T-cell (primary cell): Measurements from ENCODE around the gene RNF13. TPM values are rescaled to one million over a fixed set of nuclear protein-coding genes. Genes with fewer than 3 reads are reported as not detected.

Experiments used
- ATAC-seq, 4 experiments: fragments of 200-7000 bp in 3 of 4; fragments of 150-1000 bp in 1 of 4; cut with Tn5 transposase; replicated peaks in 1 of 4; 1 replicate in 3 of 4; 2 replicates in 1 of 4; pipeline ENCODE4 v1.10.0; 2021; ENCODE audit warnings: moderate library complexity in 3 of 4, mild to moderate bottlenecking in 2 of 4, moderate number of reproducible peaks in 1 of 4
- CTCF ChIA-PET, 2 donors: fragments of 300-600 bp; sonication (Branson Sonifier 250); formaldehyde crosslinking; loops; one replicate each; lab custom pipeline; 2022; ENCODE audit warnings: antibody characterized with exemption in 2 of 2; lab: Charles Lee
- POLR2A ChIA-PET, 2 donors: fragments of 300-600 bp; sonication (Branson Sonifier 250); formaldehyde crosslinking; loops; one replicate each; lab custom pipeline; 2022; ENCODE audit warnings: antibody characterized with exemption in 2 of 2; lab: Charles Lee
- DNase-seq, 35 experiments: peaks; one replicate each; pipeline versions ENCODE4 v3.0.0 to v3.0.0-alpha.2; 2013 to 2023
- H3K27ac ChIP-seq: one replicate; pipeline ENCODE4 v1.5.1; 2013; ENCODE audit warnings: low read length
- H3K27me3 ChIP-seq, 2 experiments: replicated peaks in 1 of 2; 1 replicate in 1 of 2; 2 replicates in 1 of 2; pipeline versions ENCODE4 v1.6.1 to v1.7.0; 2013; ENCODE audit warnings: low read length in 1 of 2, mixed read lengths in 1 of 2; ENCODE audit not compliant: control insufficient read depth in 2 of 2, insufficient read depth in 2 of 2; ENCODE audit errors: extremely low read depth in 1 of 2
- H3K36me3 ChIP-seq, 2 donors: 1 replicate in 1 of 2; 2 replicates in 1 of 2; pipeline versions ENCODE4 v1.6.1 to v1.7.0; 2013; ENCODE audit warnings: low read length in 1 of 2; ENCODE audit not compliant: control insufficient read depth in 2 of 2, insufficient read depth in 1 of 2; ENCODE audit errors: extremely low read depth in 1 of 2
- H3K4me1 ChIP-seq, 2 experiments: 1 replicate in 1 of 2; 2 replicates in 1 of 2; pipeline versions ENCODE4 v1.6.1 to v1.7.0; 2013; ENCODE audit warnings: low read length in 2 of 2, mixed read lengths in 1 of 2; ENCODE audit not compliant: insufficient read depth in 2 of 2, control insufficient read depth in 1 of 2; ENCODE audit errors: extremely low read depth in 1 of 2
- H3K4me3 ChIP-seq, 2 donors: 1 replicate in 1 of 2; 2 replicates in 1 of 2; pipeline versions ENCODE4 v1.5.1 to v1.7.0; 2013; ENCODE audit warnings: mild to moderate bottlenecking in 2 of 2, low read length in 1 of 2, moderate library complexity in 1 of 2; ENCODE audit not compliant: control insufficient read depth in 1 of 2; ENCODE audit errors: extremely low read depth in 1 of 2
- H3K9me3 ChIP-seq: 2 replicates; pipeline ENCODE4 v1.7.0; 2013
- H3K27ac Mint-ChIP-seq, 2 donors: one replicate each; pipeline ENCODE4 v1.8.0; 2020 to 2021; ENCODE audit warnings: mild to moderate bottlenecking in 2 of 2, mixed read lengths in 2 of 2
- H3K27me3 Mint-ChIP-seq, 2 donors: one replicate each; pipeline ENCODE4 v1.8.0; 2021 to 2022; ENCODE audit warnings: mixed read lengths in 2 of 2
- H3K36me3 Mint-ChIP-seq: one replicate; pipeline ENCODE4 v1.8.0; 2021; ENCODE audit warnings: mixed read lengths
- H3K4me1 Mint-ChIP-seq, 3 donors: one replicate each; pipeline ENCODE4 v1.8.0; 2020 to 2022; ENCODE audit warnings: mixed read lengths in 3 of 3, mild to moderate bottlenecking in 1 of 3
- H3K4me3 Mint-ChIP-seq, 3 donors: one replicate each; pipeline ENCODE4 v1.8.0; 2020 to 2022; ENCODE audit warnings: mild to moderate bottlenecking in 3 of 3, mixed read lengths in 3 of 3, moderate library complexity in 3 of 3
- H3K9me3 Mint-ChIP-seq, 3 donors: one replicate each; pipeline ENCODE4 v1.8.0; 2020 to 2022; ENCODE audit warnings: mixed read lengths in 3 of 3
- WGBS: methylation state at CpG from one replicate; pipeline ENCODE4 v1.1.5; 2013; ENCODE audit warnings: missing lambda C conversion rate; ENCODE audit not compliant: insufficient coverage; 5-methylcytosine and 5-hydroxymethylcytosine counted together
- total RNA-seq, 35 experiments: library from RNA in 6 of 35; stranded (reverse) in 6 of 35; fragments of 120-200 nt in 1 of 35; gene quantifications; one replicate each; pipeline versions ENCODE4 v1.2.1 to v1.2.4 and lab custom pipeline; 2013 to 2026

The RNF13 gene
- total RNA-seq, 5 donors from 2014 or later (not counting 1 experiment from before 2014, with no cell fraction given): 45.0 to 55.8 (median 54.8) TPM

DNA sequence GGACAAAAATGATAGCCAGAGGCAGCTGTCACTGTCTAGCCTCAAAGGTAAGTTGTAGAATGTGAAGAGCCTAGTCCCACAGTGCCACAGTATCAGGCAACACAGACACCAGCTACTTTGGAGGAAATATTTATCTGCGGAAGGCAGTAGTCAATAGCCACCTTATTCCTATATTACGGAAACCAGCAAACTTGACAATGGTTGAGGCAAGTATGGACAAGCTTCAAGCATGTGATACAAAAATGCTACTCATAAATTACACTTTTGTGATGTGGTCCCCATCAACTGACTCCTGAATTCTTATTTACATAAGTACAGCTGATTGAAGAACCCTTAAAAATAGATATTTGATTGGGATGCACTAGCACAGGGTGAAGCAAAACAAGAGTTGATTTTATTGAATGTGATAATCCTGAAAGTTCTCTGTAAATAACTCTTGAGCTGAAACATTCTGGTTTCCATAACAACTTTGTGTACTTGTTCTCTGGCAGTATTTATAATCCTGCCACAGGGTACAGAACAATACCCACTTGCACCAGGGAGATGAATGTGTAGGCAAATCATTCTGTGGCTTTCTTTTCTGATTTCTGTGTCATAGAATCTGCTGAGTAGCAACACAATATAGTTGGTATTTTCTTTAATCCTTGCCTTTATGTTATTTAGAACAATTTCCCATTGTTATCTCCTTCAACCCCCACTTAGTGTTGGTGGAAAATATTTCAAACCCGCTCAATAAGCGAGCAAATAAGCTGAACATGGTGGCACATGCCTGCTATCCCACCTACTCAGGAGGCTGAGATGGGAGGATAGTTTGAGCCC lies 20.4 kb upstream of the RNF13 start, which contains the start of gene ANKUB1:
Gene ANKUB1, minus strand, starts transcription at position 103 of the 819 bp plus-strand sequence. CDS start 188 bp downstream, outside the sequence.
- Mint-ChIP-seq H3K27ac (peak within 1 kb of the TSS in 1 of 2 donors; percentile 11), H3K27me3 (peaks cover 21 to 22% of the 10 kb centered on the region in 2 donors), H3K36me3 (no peaks in the 10 kb centered on the region), H3K4me1 (no peaks in the 10 kb centered on the region), H3K4me3 (no peak within 1 kb of the TSS), H3K9me3 (no peaks in the 10 kb centered on the region)
- DNase-seq (no peak), ATAC-seq (no peak)
- no peaks in the 10 kb centered on the region for H3K4me1 ChIP-seq
- no peak within 1 kb of the TSS for H3K27ac ChIP-seq
- CTCF ChIA-PET: interaction anchor here in 1 of 2 donors (0.6 kb wide), 1 partner anchor 173 kb away, joined by 3 read pairs; no protein-coding TSS in a partner anchor
- no peak within 1 kb of the TSS for H3K4me3 ChIP-seq
- peaks cover 0 to 5% of the 10 kb centered on the region in 2 experiments for H3K27me3 ChIP-seq
- POLR2A ChIA-PET: no interaction called here
- no CpG with 5 or more reads among the region's 4 CpGs for WGBS
- H3K9me3 ChIP-seq: no peaks in the 10 kb centered on the region
- no peaks in the 10 kb centered on the region for H3K36me3 ChIP-seq

GRCh38 chr3:149796026-149796425 lies 17.0 kb upstream of the RNF13 start:
- Histone ChIP-seq H3K4me3 (no peak overlapping the region), H3K27me3 (peaks cover 0 to 2% of the 10 kb centered on the region in 2 experiments), H3K9me3 (no peaks in the 10 kb centered on the region), H3K4me1 (no peaks in the 10 kb centered on the region), H3K27ac (no peak overlapping the region), H3K36me3 (no peaks in the 10 kb centered on the region)
- Mint-ChIP-seq H3K27me3 (peaks cover 9 to 16% of the 10 kb centered on the region in 2 donors), H3K9me3 (no peaks in the 10 kb centered on the region), H3K4me3 (no peak overlapping the region), H3K36me3 (no peaks in the 10 kb centered on the region), H3K4me1 (no peaks in the 10 kb centered on the region), H3K27ac (no peak overlapping the region)
- POLR2A ChIA-PET: no interaction called here
- DNase-seq (no peak), ATAC-seq (no peak)
- no CpG with 5 or more reads among the region's 1 CpG for WGBS
- CTCF ChIA-PET: no interaction called here

DNA sequence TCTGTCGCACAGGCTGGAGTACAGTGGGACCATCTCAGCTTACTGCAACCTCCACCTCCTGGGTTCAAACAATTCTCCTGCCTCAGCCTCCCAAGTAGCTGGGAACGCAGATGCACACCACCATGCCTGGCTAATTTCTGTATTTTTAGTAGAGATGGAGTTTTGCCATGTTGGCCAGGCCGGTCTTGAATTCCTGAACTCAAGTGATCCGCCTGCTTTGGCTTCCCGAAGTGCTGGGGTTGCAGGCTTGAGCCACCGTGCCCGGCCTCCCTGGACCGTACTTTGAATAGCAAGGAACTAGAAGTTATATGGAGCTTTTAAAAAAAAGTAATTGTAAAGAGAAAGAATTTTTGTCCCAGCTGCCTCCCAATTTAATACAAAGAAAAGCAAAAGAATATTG lies 12.3 kb upstream of the RNF13 start:
- H3K36me3 ChIP-seq: no peaks in the 10 kb centered on the region
- WGBS: 94% methylated on average over 3 of the region's 8 CpGs
- H3K4me1 Mint-ChIP-seq: no peaks in the 10 kb centered on the region
- no peak overlapping the region for H3K27ac ChIP-seq
- DNase-seq (no peak), ATAC-seq (no peak)
- H3K4me3 ChIP-seq: no peak overlapping the region
- H3K27me3 Mint-ChIP-seq: peaks cover 8 to 12% of the 10 kb centered on the region in 2 donors
- H3K27me3 ChIP-seq: no peaks in the 10 kb centered on the region
- H3K9me3 ChIP-seq: no peaks in the 10 kb centered on the region
- H3K4me1 ChIP-seq: no peaks in the 10 kb centered on the region
- ChIA-PET CTCF (interaction anchor here in 1 of 2 donors (0.6 to 1.2 kb wide), 2 partner anchors 29 to 478 kb away, joined by 4 read pairs; no protein-coding TSS in a partner anchor), POLR2A (no interaction called here)
- no peaks in the 10 kb centered on the region for H3K9me3 Mint-ChIP-seq
- no peak overlapping the region for H3K4me3 Mint-ChIP-seq
- no peaks in the 10 kb centered on the region for H3K36me3 Mint-ChIP-seq
- H3K27ac Mint-ChIP-seq: no peak overlapping the region

DNA sequence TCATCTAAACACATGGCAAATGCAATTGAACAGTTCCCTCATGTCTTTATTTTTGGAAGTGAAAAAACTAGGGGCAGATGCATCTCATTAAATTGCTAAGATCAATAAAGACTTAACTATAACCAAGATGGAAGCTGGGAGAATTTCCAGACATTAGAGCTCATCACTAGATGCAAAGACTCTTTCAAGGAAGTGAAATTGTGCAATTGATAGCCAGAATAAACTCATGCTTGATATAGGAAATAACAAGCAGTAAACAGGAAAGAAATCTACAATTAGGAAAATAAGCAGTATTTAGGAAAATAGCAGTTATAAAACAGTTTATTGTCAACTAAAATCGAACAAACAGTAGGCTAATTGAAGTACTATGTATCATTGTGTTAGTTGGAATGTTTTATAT lies 11.8 kb upstream of the RNF13 start:
- no CpG with 5 or more reads among the region's 1 CpG for WGBS
- DNase-seq (no peak), ATAC-seq (no peak)
- Mint-ChIP-seq H3K4me1 (no peaks in the 10 kb centered on the region), H3K27ac (no peak overlapping the region), H3K4me3 (no peak overlapping the region), H3K36me3 (no peaks in the 10 kb centered on the region), H3K9me3 (no peaks in the 10 kb centered on the region), H3K27me3 (peaks cover 11 to 14% of the 10 kb centered on the region in 2 donors)
- no peaks in the 10 kb centered on the region for H3K27me3 ChIP-seq
- H3K4me1 ChIP-seq: no peaks in the 10 kb centered on the region
- H3K4me3 ChIP-seq: no peak overlapping the region
- no peaks in the 10 kb centered on the region for H3K9me3 ChIP-seq
- H3K27ac ChIP-seq: no peak overlapping the region
- no peaks in the 10 kb centered on the region for H3K36me3 ChIP-seq
- CTCF ChIA-PET: interaction anchor here in 1 of 2 donors (0.6 to 1.2 kb wide), 2 partner anchors 29 to 478 kb away, joined by 4 read pairs; no protein-coding TSS in a partner anchor
- POLR2A ChIA-PET: no interaction called here

DNA sequence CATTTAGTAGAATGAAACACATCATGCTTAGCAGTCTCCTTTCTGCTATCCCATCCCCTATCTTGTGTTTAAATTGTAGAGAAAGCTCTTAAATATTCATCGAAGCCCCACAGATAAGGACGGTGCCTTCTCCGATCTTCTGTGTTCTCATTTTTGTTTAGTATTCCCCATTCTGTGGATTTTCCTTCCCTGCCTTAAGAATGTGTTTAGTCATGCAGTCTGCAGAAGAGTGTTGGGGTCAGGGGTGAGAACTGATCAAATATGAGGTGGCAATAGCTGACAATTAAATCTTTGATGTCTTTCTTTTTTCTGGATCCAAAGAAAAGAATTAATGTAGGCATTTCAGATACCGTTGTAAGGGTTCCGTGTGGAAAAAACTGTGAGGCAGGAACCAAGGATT lies 11.4 kb upstream of the RNF13 start:
- ChIA-PET CTCF (interaction anchor here in 1 of 2 donors (1.2 kb wide), 1 partner anchor 30 kb away, joined by 4 read pairs; no protein-coding TSS in a partner anchor), POLR2A (no interaction called here)
- no peaks in the 10 kb centered on the region for H3K4me1 ChIP-seq
- ATAC-seq: no peak
- H3K36me3 ChIP-seq: no peaks in the 10 kb centered on the region
- Mint-ChIP-seq H3K4me1 (peaks cover 0 to 4% (median 0%) of the 10 kb centered on the region in 3 donors), H3K9me3 (no peaks in the 10 kb centered on the region), H3K27ac (no peak overlapping the region), H3K36me3 (no peaks in the 10 kb centered on the region), H3K4me3 (no peak overlapping the region), H3K27me3 (peaks cover 14 to 17% of the 10 kb centered on the region in 2 donors)
- WGBS: 100% methylated on average over 2 of the region's 5 CpGs
- no peak overlapping the region for H3K4me3 ChIP-seq
- no peaks in the 10 kb centered on the region for H3K27me3 ChIP-seq
- no peak overlapping the region for H3K27ac ChIP-seq
- no peak for DNase-seq
- H3K9me3 ChIP-seq: no peaks in the 10 kb centered on the region

DNA sequence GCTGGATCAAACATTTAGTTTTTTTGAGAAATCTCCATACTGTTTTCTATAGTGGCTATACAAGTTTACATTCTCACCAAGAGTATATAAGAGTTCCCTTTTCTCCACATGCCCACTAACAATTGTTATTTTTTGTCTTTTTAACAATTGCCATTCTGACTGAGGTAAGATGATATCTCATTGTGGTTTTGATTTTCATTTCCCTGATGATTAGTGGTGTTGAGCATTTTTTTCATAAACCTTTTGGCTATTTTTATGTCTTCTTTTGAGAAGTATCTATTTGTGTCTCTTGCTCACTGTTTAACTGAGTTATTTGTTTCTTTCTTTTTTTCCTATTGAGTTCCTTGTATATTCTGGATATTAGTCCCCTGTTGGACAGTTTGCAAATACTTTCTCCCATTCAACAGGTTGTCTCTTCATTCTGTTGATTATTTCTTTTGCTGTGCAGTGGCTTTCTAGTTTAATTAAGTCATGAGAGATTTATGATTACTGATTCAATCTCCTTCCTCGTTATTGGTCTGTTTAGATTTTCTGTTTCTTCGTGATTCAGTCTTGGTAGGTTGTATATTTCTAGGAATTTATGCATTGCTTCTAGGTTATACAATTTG lies 6.7 kb upstream of the RNF13 start:
- ChIA-PET CTCF (no interaction called here), POLR2A (no interaction called here)
- H3K27ac ChIP-seq: no peak overlapping the region
- no peak overlapping the region for H3K4me3 ChIP-seq
- no peak overlapping the region for H3K27ac Mint-ChIP-seq
- no CpG with 5 or more reads among the region's 2 CpGs for WGBS
- no peaks in the 10 kb centered on the region for H3K9me3 ChIP-seq
- peaks cover 15 to 16% of the 10 kb centered on the region in 2 donors for H3K27me3 Mint-ChIP-seq
- no peaks in the 10 kb centered on the region for H3K36me3 Mint-ChIP-seq
- DNase-seq (no peak), ATAC-seq (no peak)
- H3K9me3 Mint-ChIP-seq: no peaks in the 10 kb centered on the region
- H3K4me3 Mint-ChIP-seq: no peak overlapping the region
- H3K36me3 ChIP-seq: no peaks in the 10 kb centered on the region
- peaks cover 0 to 2% of the 10 kb centered on the region in 2 experiments for H3K4me1 ChIP-seq
- no peaks in the 10 kb centered on the region for H3K27me3 ChIP-seq
- peaks cover 0 to 8% (median 3%) of the 10 kb centered on the region in 3 donors for H3K4me1 Mint-ChIP-seq
